HepG2 (cell line): ENCODE results near the gene CTSA. TPM values are rescaled to one million over a fixed set of nuclear protein-coding genes. Genes with fewer than 3 reads are reported as not detected.

Source experiments
- ATAC-seq: fragments of 200-7000 bp; cut with Tn5 transposase; 3 replicates; pipeline ENCODE4 v1.9.1; 2020; ENCODE audit warnings: mild to moderate bottlenecking, moderate library complexity
- BruUV-seq: library from RNA; stranded (reverse); fragments of 400-500 nt; replicated peaks from 2 replicates; lab custom pipeline; 2021; lab: Mats Ljungman, UMichigan
- CTCF ChIA-PET: fragments of 300-600 bp; formaldehyde crosslinking; extraction: SDS; loops from one replicate; lab custom pipeline; 2021; ENCODE audit warnings: low total read pairs, inconsistent platforms, low intra/inter-chr PET ratio; lab: Yijun Ruan, JAX
- POLR2A ChIA-PET: fragments of 350-600 bp; sonication (Branson Sonifier 250); formaldehyde crosslinking; loops from one replicate; lab custom pipeline; 2020; ENCODE audit warnings: antibody characterized with exemption, inconsistent platforms; lab: Yijun Ruan, JAX
- DNase-seq: peaks from one replicate; pipeline ENCODE4 v3.0.0-alpha.2; 2015; ENCODE audit warnings: low spot score
- FAIRE-seq: peaks from 3 replicates; lab custom pipeline; 2011; peaks lifted over from hg19 to GRCh38; lab: Jason Lieb, UNC
- H2AFZ ChIP-seq: one replicate; pipeline ENCODE4 v1.6.1; 2011; ENCODE audit warnings: low read length, inconsistent platforms
- H3K27ac ChIP-seq: fragments of 300-600 bp; 3 replicates; pipeline ENCODE4 v1.8.0; 2011; ENCODE audit warnings: mixed run types, mild to moderate bottlenecking, mixed read lengths, low read length, inconsistent platforms; ENCODE audit not compliant: insufficient read depth; ENCODE audit errors: extremely low read length
- H3K27me3 ChIP-seq, 2 experiments: fragments of 200-600 bp in 1 of 2; 2 replicates in 1 of 2; 3 replicates in 1 of 2; pipeline versions ENCODE4 v1.6.0 to v1.8.0; 2011; ENCODE audit warnings: low read length in 2 of 2, mild to moderate bottlenecking in 2 of 2, moderate library complexity in 2 of 2, inconsistent platforms in 1 of 2; ENCODE audit not compliant: insufficient read depth in 2 of 2, control insufficient read depth in 1 of 2
- H3K36me3 ChIP-seq, 2 experiments: fragments of 200-600 bp in 1 of 2; replicated peaks in 1 of 2; 2 replicates in 1 of 2; 3 replicates in 1 of 2; pipeline versions ENCODE4 v1.5.1 to v1.8.0; 2011; ENCODE audit warnings: low read length in 2 of 2, inconsistent platforms in 1 of 2; ENCODE audit not compliant: insufficient read depth in 2 of 2, control insufficient read depth in 1 of 2
- H3K4me1 ChIP-seq: 2 replicates; pipeline ENCODE4 v1.5.1; 2012; ENCODE audit warnings: low read length, inconsistent platforms; ENCODE audit not compliant: insufficient read depth
- H3K4me2 ChIP-seq: 2 replicates; pipeline ENCODE4 v1.6.0; 2011; ENCODE audit warnings: low read depth, low read length, inconsistent platforms
- H3K4me3 ChIP-seq, 3 experiments: fragments of 200-600 bp in 1 of 3; sonication (generic), shearing (Covaris generic) in 1 of 3; replicated peaks in 1 of 3; 2 replicates each; pipeline ENCODE4 v1.5.1; 2011 to 2016; ENCODE audit warnings: low read length in 3 of 3, inconsistent platforms in 2 of 3, low read depth in 2 of 3, mild to moderate bottlenecking in 2 of 3, control low read depth in 1 of 3, mixed read lengths in 1 of 3; ENCODE audit not compliant: insufficient read depth in 1 of 3
- H3K79me2 ChIP-seq: one replicate; pipeline ENCODE4 v1.6.1; 2011; ENCODE audit warnings: low read length, inconsistent platforms; ENCODE audit not compliant: insufficient read depth
- H3K9ac ChIP-seq: 2 replicates; pipeline ENCODE4 v1.6.0; 2011; ENCODE audit warnings: mild to moderate bottlenecking, low read depth, low read length, inconsistent platforms; ENCODE audit not compliant: insufficient read depth
- H3K9me3 ChIP-seq: 2 replicates; pipeline ENCODE4 v1.5.1; 2012; ENCODE audit warnings: mild to moderate bottlenecking, low read length
- H4K20me1 ChIP-seq: 2 replicates; pipeline ENCODE4 v1.6.0; 2011; ENCODE audit warnings: inconsistent platforms, mild to moderate bottlenecking, low read length, moderate library complexity; ENCODE audit not compliant: insufficient read depth
- ARHGAP35 ChIP-seq: sonication (generic); formaldehyde crosslinking; IDR thresholded peaks from 2 replicates; pipeline ENCODE4 v1.9.0; 2022; ENCODE audit warnings: mild to moderate bottlenecking, inconsistent platforms, moderate library complexity, missing genetic modification reagents, borderline replicate concordance
- ATF5 ChIP-seq: sonication (generic); formaldehyde crosslinking; IDR thresholded peaks from 2 replicates; pipeline ENCODE4 v1.4.0; 2020; ENCODE audit warnings: mild to moderate bottlenecking, low read depth, missing genetic modification reagents
- CBX5 ChIP-seq: sonication (generic); formaldehyde crosslinking; IDR thresholded peaks from 2 replicates; pipeline ENCODE4 v1.4.0; 2020; ENCODE audit warnings: missing genetic modification reagents, borderline replicate concordance
- CHD4 ChIP-seq: fragments of 200-600 bp; sonication (generic); IDR thresholded peaks from 2 replicates; pipeline ENCODE4 v1.7.0; 2017; ENCODE audit warnings: mild to moderate bottlenecking, low read length, borderline replicate concordance
- GFI1 ChIP-seq: sonication (generic); formaldehyde crosslinking; IDR thresholded peaks from 2 replicates; pipeline ENCODE4 v1.5.0; 2020; ENCODE audit warnings: missing genetic modification reagents, mild to moderate bottlenecking, borderline replicate concordance
- HDAC6 ChIP-seq: fragments of 200-600 bp; sonication (generic); IDR thresholded peaks from 2 replicates; pipeline ENCODE4 v1.7.0; 2017; ENCODE audit warnings: mild to moderate bottlenecking, antibody characterized with exemption, low read length, low read depth
- KAT2B ChIP-seq: fragments of 150-350 bp; IDR thresholded peaks from 2 replicates; pipeline ENCODE4 v1.6.1; 2014; ENCODE audit warnings: low read depth, low read length, borderline replicate concordance
- KMT2A ChIP-seq: sonication (generic); formaldehyde crosslinking; IDR thresholded peaks from 2 replicates; pipeline ENCODE4 v1.4.0; 2020; ENCODE audit warnings: missing genetic modification reagents
- NKX3-1 ChIP-seq: sonication (generic); formaldehyde crosslinking; IDR thresholded peaks from 2 replicates; pipeline ENCODE4 v1.5.0; 2020; ENCODE audit warnings: missing genetic modification reagents
- NR1H2 ChIP-seq: sonication (generic); formaldehyde crosslinking; IDR thresholded peaks from 2 replicates; pipeline ENCODE4 v1.8.1; 2022; ENCODE audit warnings: low read depth, missing genetic modification reagents, borderline replicate concordance
- SP4 ChIP-seq: sonication (generic); formaldehyde crosslinking; IDR thresholded peaks from 2 replicates; pipeline ENCODE4 v1.8.1; 2023; ENCODE audit warnings: mild to moderate bottlenecking, missing genetic modification reagents
- ZNF282 ChIP-seq: fragments of 450-650 bp; IDR thresholded peaks from 2 replicates; pipeline ENCODE4 v1.6.1; 2018; ENCODE audit not compliant: partially characterized antibody
- ZNF292 ChIP-seq: sonication (generic); formaldehyde crosslinking; IDR thresholded peaks from 2 replicates; pipeline ENCODE4 v1.8.1; 2022; ENCODE audit warnings: mild to moderate bottlenecking, low read depth, missing genetic modification reagents, borderline replicate concordance
- ZNF569 ChIP-seq: sonication (generic); formaldehyde crosslinking; IDR thresholded peaks from 2 replicates; pipeline ENCODE4 v1.5.0; 2020; ENCODE audit warnings: mild to moderate bottlenecking, missing genetic modification reagents, moderate library complexity, borderline replicate concordance
- ZNF619 ChIP-seq: sonication (generic); formaldehyde crosslinking; IDR thresholded peaks from 2 replicates; pipeline ENCODE4 v1.4.0; 2020; ENCODE audit warnings: mild to moderate bottlenecking, missing genetic modification reagents
- ZNF703 ChIP-seq: sonication (generic); formaldehyde crosslinking; IDR thresholded peaks from 2 replicates; pipeline ENCODE4 v1.5.1; 2020; ENCODE audit warnings: missing genetic modification reagents, mild to moderate bottlenecking, moderate library complexity, borderline replicate concordance
- ZNF792 ChIP-seq: IDR thresholded peaks from 2 replicates; pipeline ENCODE4 v1.6.1; 2016
- WGBS: methylation state at CpG from one replicate; pipeline ENCODE4 v1.1.6; 2017; ENCODE audit warnings: low lambda C conversion rate; 5-methylcytosine and 5-hydroxymethylcytosine counted together
- in situ Hi-C: cut with HindIII; loops from 2 replicates; pipeline ENCODE4 v1.10.0; 2017; ENCODE audit warnings: low pct_unique_long_range_greater_than_20kb; ENCODE audit not compliant: extremely low pct_ligation_motif_present
- intact Hi-C: fragments of 100-400 bp; cut with micrococcal nuclease; formaldehyde crosslinking; loops from one replicate; pipeline ENCODE4 v1.10.0; 2022; ENCODE audit not compliant: unreplicated experiment
- polyA plus RNA-seq, 8 experiments: library from polyadenylated mRNA; depleted of rRNA in 3 of 8; stranded (reverse) in 7 of 8; unstranded in 1 of 8; fragments of >200 nt; fragmentation: Illumina TruSeq in 4 of 8; extraction: Trizol in 4 of 8; gene quantifications; 2 replicates each; pipeline versions ENCODE4 v1.2.1 to v1.2.3, GENCODE V29; 2011 to 2016; ENCODE audit warnings: low read depth in 4 of 8, missing spikeins in 1 of 8, mixed read lengths in 1 of 8; ENCODE audit not compliant: insufficient read depth in 1 of 8
- total RNA-seq, 5 experiments: library from RNA; depleted of rRNA; stranded (reverse); fragments of >200 nt; fragmentation: Illumina TruSeq; extraction: Trizol; gene quantifications; 2 replicates each; pipeline ENCODE4 v1.2.3, GENCODE V29; 2016; ENCODE audit warnings: low read depth in 1 of 5
- TF ChIP-seq, protein P1 (sequence below): sonication (generic); formaldehyde crosslinking; IDR thresholded peaks from 2 replicates; pipeline ENCODE4; 2020; ENCODE audit warnings: missing genetic modification reagents, mild to moderate bottlenecking, borderline replicate concordance
- TF ChIP-seq, protein P2 (sequence below): sonication (generic); formaldehyde crosslinking; IDR thresholded peaks from 2 replicates; pipeline ENCODE4 v1.4.0; 2020; ENCODE audit warnings: mild to moderate bottlenecking, missing genetic modification reagents

Gene CTSA
- total and polyA plus RNA-seq, 2 of the 13 experiments (the other 11 are each of a cell fraction or from before 2014, with no cell fraction given), result 202 to 231 TPM

DNA sequence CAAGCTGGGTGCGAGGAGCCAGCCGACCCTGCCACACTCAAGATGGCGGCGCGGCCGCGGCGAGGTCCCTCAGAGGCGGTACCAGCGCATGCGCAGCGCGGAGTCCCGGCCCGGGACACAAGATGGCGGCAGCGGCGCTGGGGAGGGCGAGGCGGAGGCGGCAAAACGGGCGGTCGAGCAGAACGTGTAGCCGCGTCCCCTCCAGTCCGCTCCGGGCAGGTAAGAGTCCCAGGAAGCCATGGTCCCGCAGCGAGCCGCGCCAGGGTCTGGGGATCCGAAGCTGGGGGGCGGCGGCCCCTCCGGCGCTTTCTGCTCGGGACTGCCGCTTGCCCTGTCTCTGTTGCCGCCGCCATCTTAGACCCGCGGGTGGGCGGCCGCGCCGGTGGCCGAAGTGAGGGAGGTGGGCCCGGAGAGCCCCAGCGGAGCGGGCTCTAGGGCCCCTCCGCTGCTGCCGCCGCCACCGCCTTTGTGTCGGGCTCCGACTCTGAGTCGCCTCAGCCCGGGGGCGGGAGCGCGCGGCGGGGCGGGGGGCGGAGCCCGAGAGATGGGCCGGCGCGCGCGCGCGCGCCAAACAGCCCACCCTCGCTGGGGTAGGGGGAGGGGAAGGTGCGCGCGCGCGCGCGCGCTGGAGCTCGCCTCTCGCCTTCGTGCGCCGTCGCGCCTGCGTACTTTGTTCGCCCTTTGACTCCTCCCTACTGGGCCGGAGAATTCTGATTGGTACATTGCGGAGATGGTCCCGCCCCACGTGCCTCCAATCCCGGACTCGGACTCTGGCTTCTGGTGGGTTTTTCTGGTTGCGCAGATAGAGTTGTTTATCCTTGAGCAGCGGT is 43.7 kb downstream of the CTSA start, which contains the start of gene PCIF1:
Gene PCIF1, plus strand, starts transcription at position 98 of the 830 bp plus-strand sequence. CDS start 4,317 bp downstream, outside the sequence.
- Histone ChIP-seq H3K27ac (peak within 1 kb of the TSS; percentile 97), H3K4me3 (peak within 1 kb of the TSS; percentile 92 to 97 (median 95)), H3K9ac (peak within 1 kb of the TSS; percentile 100), H2AFZ (peak within 1 kb of the TSS; percentile 62), H3K79me2 (peaks cover 24% of the 10 kb centered on the region), H3K4me1 (peaks cover 54% of the 10 kb centered on the region), H4K20me1 (no peaks in the 10 kb centered on the region), H3K36me3 (peaks cover 25 to 28% of the 10 kb centered on the region in 2 experiments; a peak in 4 of 5 replicates), H3K9me3 (no peaks in the 10 kb centered on the region), H3K4me2 (peak within 1 kb of the TSS; percentile 97), H3K27me3 (no peaks in the 10 kb centered on the region; a peak in 1 of 5 replicates)
- peak; percentile 84 for FAIRE-seq
- in situ Hi-C loops (loop anchor here (5.0 kb wide), 1 partner anchor 42 kb away; the partner anchor contains the start of genes CTSA and NEURL2), intact Hi-C loops (loop anchor here (2.0 to 5.0 kb wide), 4 partner anchors 38 to 102 kb away; partner anchors contain the start of genes ACOT8, CTSA, NEURL2 and SNX21)
- DNase-seq, result peak; percentile 98
- CTCF ChIA-PET, result interaction anchor here (0.9 kb wide), 1 partner anchor 28 kb away, joined by 3 read pairs; no protein-coding TSS in a partner anchor
- peak; percentile 72 for ATAC-seq
- POLR2A ChIA-PET, result interaction anchor here (0.6 to 5.9 kb wide), 40 partner anchors 8 to 739 kb away, joined by 3 to 201 read pairs (median 5); partner anchors contain the start of genes ACOT8, CTSA, DNTTIP1 and NEURL2
- BruUV-seq, result no TSS peak
- WGBS, result under 1% methylated on average over 51 of the region's 102 CpGs
- peak; percentile 86; the same call in 1 of the 2 replicates for TF ChIP-seq ARHGAP35
- TF ChIP-seq KMT2A (CRISPR knock-in tag), result peak; percentile 81
- TF ChIP-seq ZNF792 (CRISPR knock-in tag), result peak; percentile 96
- no peak for TF ChIP-seq ZNF292
- TF ChIP-seq ZNF282, result no peak
- peak; percentile 44; the same call in 1 of the 2 replicates for TF ChIP-seq CBX5 (CRISPR knock-in tag)
- TF ChIP-seq KAT2B, result no peak
- TF ChIP-seq, protein P1, sequence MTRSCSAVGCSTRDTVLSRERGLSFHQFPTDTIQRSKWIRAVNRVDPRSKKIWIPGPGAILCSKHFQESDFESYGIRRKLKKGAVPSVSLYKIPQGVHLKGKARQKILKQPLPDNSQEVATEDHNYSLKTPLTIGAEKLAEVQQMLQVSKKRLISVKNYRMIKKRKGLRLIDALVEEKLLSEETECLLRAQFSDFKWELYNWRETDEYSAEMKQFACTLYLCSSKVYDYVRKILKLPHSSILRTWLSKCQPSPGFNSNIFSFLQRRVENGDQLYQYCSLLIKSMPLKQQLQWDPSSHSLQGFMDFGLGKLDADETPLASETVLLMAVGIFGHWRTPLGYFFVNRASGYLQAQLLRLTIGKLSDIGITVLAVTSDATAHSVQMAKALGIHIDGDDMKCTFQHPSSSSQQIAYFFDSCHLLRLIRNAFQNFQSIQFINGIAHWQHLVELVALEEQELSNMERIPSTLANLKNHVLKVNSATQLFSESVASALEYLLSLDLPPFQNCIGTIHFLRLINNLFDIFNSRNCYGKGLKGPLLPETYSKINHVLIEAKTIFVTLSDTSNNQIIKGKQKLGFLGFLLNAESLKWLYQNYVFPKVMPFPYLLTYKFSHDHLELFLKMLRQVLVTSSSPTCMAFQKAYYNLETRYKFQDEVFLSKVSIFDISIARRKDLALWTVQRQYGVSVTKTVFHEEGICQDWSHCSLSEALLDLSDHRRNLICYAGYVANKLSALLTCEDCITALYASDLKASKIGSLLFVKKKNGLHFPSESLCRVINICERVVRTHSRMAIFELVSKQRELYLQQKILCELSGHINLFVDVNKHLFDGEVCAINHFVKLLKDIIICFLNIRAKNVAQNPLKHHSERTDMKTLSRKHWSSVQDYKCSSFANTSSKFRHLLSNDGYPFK (CRISPR knock-in tag), result peak; percentile 97
- TF ChIP-seq NKX3-1, result 0 out of 2 replicates have a peak, but pooled peaks have one; percentile 78
- TF ChIP-seq, protein P2, sequence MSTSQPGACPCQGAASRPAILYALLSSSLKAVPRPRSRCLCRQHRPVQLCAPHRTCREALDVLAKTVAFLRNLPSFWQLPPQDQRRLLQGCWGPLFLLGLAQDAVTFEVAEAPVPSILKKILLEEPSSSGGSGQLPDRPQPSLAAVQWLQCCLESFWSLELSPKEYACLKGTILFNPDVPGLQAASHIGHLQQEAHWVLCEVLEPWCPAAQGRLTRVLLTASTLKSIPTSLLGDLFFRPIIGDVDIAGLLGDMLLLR (CRISPR knock-in tag), result peak; percentile 97
- TF ChIP-seq ZNF569 (CRISPR knock-in tag), result peak; percentile 79; the same call in 1 of the 2 replicates
- no peak for TF ChIP-seq CHD4
- peak; percentile 78 for TF ChIP-seq NR1H2 (CRISPR knock-in tag)
- TF ChIP-seq SP4, result peak; percentile 100
- TF ChIP-seq ATF5, result peak; percentile 98
- TF ChIP-seq ZNF619 (CRISPR knock-in tag), result peak; percentile 89; the same call in 1 of the 2 replicates
- no peak for TF ChIP-seq HDAC6
- TF ChIP-seq ZNF703, result peak; percentile 95; the same call in 1 of the 2 replicates
- TF ChIP-seq GFI1 (CRISPR knock-in tag), result no peak; the same call in 1 of the 2 replicates
